ENCODE results near the gene PPP1R11.

Gene PPP1R11

DNA sequence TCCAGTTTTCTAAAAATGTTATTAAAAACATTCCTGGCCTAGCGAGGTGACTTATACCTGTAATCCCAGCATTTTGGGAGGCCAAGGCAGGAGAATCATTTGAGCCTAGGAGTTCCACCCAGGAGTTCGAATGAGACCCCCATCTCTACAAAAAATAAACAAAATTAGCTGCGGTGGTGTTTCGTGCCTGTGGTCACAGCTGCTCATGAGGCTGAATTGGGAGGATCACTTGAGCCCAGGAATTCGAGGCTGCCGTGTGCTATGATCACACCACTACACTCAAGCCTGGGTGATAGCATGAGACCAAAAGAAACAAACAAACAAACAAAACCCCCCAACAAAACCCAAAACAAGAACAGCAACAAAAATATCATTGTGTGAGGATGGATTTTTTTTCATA, 25.8 kb upstream of the PPP1R11 start:
- Histone ChIP-seq H3K27ac (ENCODE audit: low read depth, low read length) (no peak overlapping the region), H3K9me3 (ENCODE audit: control insufficient read depth, insufficient read depth, low read length) (no peaks in the 10 kb centered on the region), H3K9ac (ENCODE audit: low read depth, low read length) (no peak overlapping the region), H3K36me3 (ENCODE audit: control insufficient read depth, insufficient read depth, low read length) (no peaks in the 10 kb centered on the region), H3K4me3 (ENCODE audit: low read depth, low read length) (no peak overlapping the region), H3K4me1 (ENCODE audit: control insufficient read depth, insufficient read depth, low read length) (no peaks in the 10 kb centered on the region), H3K27me3 (ENCODE audit: control insufficient read depth, insufficient read depth, low read length) (no peaks in the 10 kb centered on the region)

DNA sequence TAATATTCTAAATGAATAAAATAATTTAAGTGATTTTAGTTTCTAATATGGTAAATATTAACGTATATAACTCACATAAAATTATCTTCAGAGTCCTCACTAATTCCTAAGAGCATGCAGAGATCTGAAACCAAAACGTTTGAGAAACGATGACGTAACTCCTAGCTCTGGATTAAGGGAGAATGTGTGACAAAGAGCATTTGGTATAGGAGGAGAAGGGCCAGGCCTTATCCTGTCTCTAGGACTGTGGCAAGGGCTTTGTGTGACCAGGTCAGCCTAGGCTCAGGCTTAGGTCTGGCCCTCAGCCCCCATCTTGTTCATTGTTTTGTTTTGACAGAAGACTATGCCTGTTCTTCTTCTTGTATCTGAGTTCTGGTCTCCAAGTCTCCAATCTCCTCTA, 25.2 kb upstream of the PPP1R11 start:
- Histone ChIP-seq H3K27ac (ENCODE audit: low read depth, low read length) (no peak overlapping the region), H3K4me3 (ENCODE audit: low read depth, low read length) (no peak overlapping the region), H3K9ac (ENCODE audit: low read depth, low read length) (no peak overlapping the region), H3K9me3 (ENCODE audit: control insufficient read depth, insufficient read depth, low read length) (no peaks in the 10 kb centered on the region), H3K4me1 (ENCODE audit: control insufficient read depth, insufficient read depth, low read length) (no peaks in the 10 kb centered on the region), H3K36me3 (ENCODE audit: control insufficient read depth, insufficient read depth, low read length) (no peaks in the 10 kb centered on the region), H3K27me3 (ENCODE audit: control insufficient read depth, insufficient read depth, low read length) (no peaks in the 10 kb centered on the region)

DNA sequence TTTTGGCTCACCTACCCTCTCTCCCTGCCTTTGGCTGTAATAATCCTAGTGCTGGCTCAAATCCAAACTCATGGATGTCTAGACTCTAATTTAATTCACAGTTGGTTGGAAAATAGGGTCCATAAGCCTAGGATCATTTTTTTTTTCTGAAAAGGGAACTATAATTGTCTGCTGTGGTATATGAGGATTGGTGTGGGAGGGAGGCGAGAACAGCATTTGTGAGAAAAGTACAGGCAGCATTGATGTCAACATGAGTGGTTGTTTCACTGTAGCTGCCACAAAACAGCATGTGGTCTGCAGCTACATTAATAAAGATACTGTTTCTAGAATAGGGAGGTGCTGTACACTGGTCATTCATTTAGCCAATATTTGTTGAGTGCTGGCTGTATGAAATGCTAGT, 24.5 kb upstream of the PPP1R11 start:
- H3K36me3 ChIP-seq (ENCODE audit: control insufficient read depth, insufficient read depth, low read length), result no peaks in the 10 kb centered on the region
- H3K27ac ChIP-seq (ENCODE audit: low read depth, low read length), result no peak overlapping the region
- no peaks in the 10 kb centered on the region for H3K4me1 ChIP-seq (ENCODE audit: control insufficient read depth, insufficient read depth, low read length)
- H3K9me3 ChIP-seq (ENCODE audit: control insufficient read depth, insufficient read depth, low read length), result no peaks in the 10 kb centered on the region
- no peaks in the 10 kb centered on the region for H3K27me3 ChIP-seq (ENCODE audit: control insufficient read depth, insufficient read depth, low read length)
- H3K4me3 ChIP-seq (ENCODE audit: low read depth, low read length), result no peak overlapping the region
- H3K9ac ChIP-seq (ENCODE audit: low read depth, low read length), result no peak overlapping the region

DNA sequence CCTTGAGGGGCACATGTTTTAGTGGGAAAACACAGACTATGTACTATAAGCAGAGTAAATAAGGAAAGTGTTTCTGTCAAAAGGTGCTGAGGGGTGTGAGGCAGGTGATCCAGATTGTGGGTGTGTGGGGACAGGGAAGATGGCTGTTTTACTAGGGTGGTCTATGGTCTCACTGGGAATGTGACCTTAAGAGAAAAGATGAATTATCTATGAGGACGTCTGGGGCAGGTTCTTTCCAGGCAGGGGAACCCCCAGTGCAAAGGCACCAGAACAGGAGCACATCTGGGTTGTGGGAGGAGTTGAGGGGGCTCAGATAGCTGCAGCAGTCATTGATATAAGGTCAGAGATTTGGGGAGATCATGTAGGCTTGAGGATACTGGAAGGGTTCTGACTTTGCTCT, 24.1 kb upstream of the PPP1R11 start:
- H3K4me1 ChIP-seq (ENCODE audit: control insufficient read depth, insufficient read depth, low read length), result no peaks in the 10 kb centered on the region
- no peak overlapping the region for H3K9ac ChIP-seq (ENCODE audit: low read depth, low read length)
- no peak overlapping the region for H3K4me3 ChIP-seq (ENCODE audit: low read depth, low read length)
- H3K27ac ChIP-seq (ENCODE audit: low read depth, low read length), result no peak overlapping the region
- H3K27me3 ChIP-seq (ENCODE audit: control insufficient read depth, insufficient read depth, low read length), result no peaks in the 10 kb centered on the region
- no peaks in the 10 kb centered on the region for H3K9me3 ChIP-seq (ENCODE audit: control insufficient read depth, insufficient read depth, low read length)
- no peaks in the 10 kb centered on the region for H3K36me3 ChIP-seq (ENCODE audit: control insufficient read depth, insufficient read depth, low read length)

DNA sequence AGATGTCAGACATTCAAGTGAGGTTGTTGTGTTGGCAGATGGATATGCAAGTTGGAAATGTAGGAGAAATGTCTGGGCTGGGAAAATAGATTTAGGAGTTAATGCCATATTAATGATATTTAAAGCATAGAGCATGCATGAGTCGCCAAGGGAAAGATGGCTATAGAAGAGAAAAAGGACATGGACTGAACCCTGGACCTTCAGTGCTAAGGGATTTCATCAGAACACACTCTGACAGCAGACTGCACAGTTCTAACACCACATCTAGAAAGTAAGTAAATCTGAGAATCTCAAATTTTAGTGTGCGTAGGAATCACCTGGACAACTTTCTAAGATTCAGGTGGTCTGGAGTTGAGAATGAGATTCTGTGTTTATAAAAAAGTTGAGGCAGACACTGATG, 23.3 kb upstream of the PPP1R11 start:
- no peak overlapping the region for H3K4me3 ChIP-seq (ENCODE audit: low read depth, low read length)
- no peaks in the 10 kb centered on the region for H3K9me3 ChIP-seq (ENCODE audit: control insufficient read depth, insufficient read depth, low read length)
- H3K36me3 ChIP-seq (ENCODE audit: control insufficient read depth, insufficient read depth, low read length), result no peaks in the 10 kb centered on the region
- H3K9ac ChIP-seq (ENCODE audit: low read depth, low read length), result no peak overlapping the region
- no peaks in the 10 kb centered on the region for H3K4me1 ChIP-seq (ENCODE audit: control insufficient read depth, insufficient read depth, low read length)
- H3K27ac ChIP-seq (ENCODE audit: low read depth, low read length), result no peak overlapping the region
- H3K27me3 ChIP-seq (ENCODE audit: control insufficient read depth, insufficient read depth, low read length), result no peaks in the 10 kb centered on the region

DNA sequence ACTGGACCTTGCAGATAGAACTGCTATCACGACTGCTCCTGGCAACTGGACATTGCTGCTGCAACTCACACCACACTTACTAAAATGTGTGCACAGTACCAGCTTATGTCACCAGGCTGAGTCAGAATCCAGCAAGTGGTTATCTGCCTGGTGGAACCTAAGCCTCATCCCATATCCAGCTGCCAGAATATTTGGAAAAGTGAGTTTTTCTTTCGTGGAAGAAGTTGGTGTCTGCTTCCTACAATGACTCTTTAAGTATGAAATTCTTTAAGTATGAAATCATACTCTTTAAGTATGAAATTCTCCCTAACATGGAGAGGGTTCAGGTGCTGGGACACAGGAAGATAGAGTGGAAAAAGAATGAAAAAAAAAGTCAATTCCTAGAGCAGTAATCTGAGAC, 22.4 kb upstream of the PPP1R11 start:
- H3K36me3 ChIP-seq (ENCODE audit: control insufficient read depth, insufficient read depth, low read length), result no peaks in the 10 kb centered on the region
- H3K9me3 ChIP-seq (ENCODE audit: control insufficient read depth, insufficient read depth, low read length), result no peaks in the 10 kb centered on the region
- H3K4me1 ChIP-seq (ENCODE audit: control insufficient read depth, insufficient read depth, low read length), result no peaks in the 10 kb centered on the region
- H3K27ac ChIP-seq (ENCODE audit: low read depth, low read length), result no peak overlapping the region
- H3K4me3 ChIP-seq (ENCODE audit: low read depth, low read length), result no peak overlapping the region
- H3K27me3 ChIP-seq (ENCODE audit: control insufficient read depth, insufficient read depth, low read length), result no peaks in the 10 kb centered on the region
- H3K9ac ChIP-seq (ENCODE audit: low read depth, low read length), result no peak overlapping the region

DNA sequence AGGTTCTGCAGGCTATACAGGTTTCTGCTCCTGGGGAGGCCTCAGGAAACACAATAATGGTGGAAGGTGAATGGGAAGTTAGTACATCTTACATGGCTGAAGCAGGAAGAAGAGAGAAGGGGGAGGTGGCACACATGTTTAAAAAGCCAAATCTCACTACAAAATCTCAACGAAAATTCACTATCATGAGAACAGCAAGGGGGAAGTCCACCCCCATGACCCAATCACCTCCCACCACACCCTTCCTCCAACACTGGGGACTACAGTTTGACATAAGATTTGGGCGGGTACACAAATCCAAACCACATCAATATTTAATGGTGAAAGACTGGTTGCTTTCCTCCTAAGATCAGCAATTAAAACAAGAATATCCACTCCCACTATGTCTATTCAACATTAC, 19.8 kb upstream of the PPP1R11 start:
- no peaks in the 10 kb centered on the region for H3K4me1 ChIP-seq (ENCODE audit: control insufficient read depth, insufficient read depth, low read length)
- H3K9me3 ChIP-seq (ENCODE audit: control insufficient read depth, insufficient read depth, low read length), result no peaks in the 10 kb centered on the region
- H3K27ac ChIP-seq (ENCODE audit: low read depth, low read length), result no peak overlapping the region
- no peak overlapping the region for H3K9ac ChIP-seq (ENCODE audit: low read depth, low read length)
- no peaks in the 10 kb centered on the region for H3K27me3 ChIP-seq (ENCODE audit: control insufficient read depth, insufficient read depth, low read length)
- H3K4me3 ChIP-seq (ENCODE audit: low read depth, low read length), result no peak overlapping the region
- H3K36me3 ChIP-seq (ENCODE audit: control insufficient read depth, insufficient read depth, low read length), result no peaks in the 10 kb centered on the region

DNA sequence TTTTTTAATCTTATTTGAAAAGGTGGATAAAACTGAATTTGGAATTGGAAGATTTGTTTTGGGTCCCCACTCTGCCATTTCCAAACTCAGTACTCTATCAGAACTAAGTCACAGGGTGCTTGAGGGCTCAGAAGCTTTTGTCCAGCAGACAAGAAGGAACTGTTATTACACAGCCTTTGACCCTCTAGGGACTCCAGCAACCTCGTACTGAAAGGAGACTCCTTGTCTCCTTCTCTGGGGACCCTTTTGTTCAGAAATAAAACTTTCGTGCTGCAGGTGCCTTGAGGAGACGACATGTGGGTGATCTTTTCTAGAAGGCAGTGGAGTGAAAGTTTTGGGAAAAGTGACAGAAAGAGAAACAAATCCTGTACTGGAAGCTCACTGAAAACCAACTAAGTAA, 13.3 kb upstream of the PPP1R11 start:
- Histone ChIP-seq H3K4me1 (ENCODE audit: control insufficient read depth, insufficient read depth, low read length) (no peaks in the 10 kb centered on the region), H3K9me3 (ENCODE audit: control insufficient read depth, insufficient read depth, low read length) (no peaks in the 10 kb centered on the region), H3K27me3 (ENCODE audit: control insufficient read depth, insufficient read depth, low read length) (no peaks in the 10 kb centered on the region), H3K27ac (ENCODE audit: low read depth, low read length) (no peak overlapping the region), H3K9ac (ENCODE audit: low read depth, low read length) (no peak overlapping the region), H3K36me3 (ENCODE audit: control insufficient read depth, insufficient read depth, low read length) (peaks cover 6% of the 10 kb centered on the region; the same call in 1 of the 2 replicates), H3K4me3 (ENCODE audit: low read depth, low read length) (no peak overlapping the region)

DNA sequence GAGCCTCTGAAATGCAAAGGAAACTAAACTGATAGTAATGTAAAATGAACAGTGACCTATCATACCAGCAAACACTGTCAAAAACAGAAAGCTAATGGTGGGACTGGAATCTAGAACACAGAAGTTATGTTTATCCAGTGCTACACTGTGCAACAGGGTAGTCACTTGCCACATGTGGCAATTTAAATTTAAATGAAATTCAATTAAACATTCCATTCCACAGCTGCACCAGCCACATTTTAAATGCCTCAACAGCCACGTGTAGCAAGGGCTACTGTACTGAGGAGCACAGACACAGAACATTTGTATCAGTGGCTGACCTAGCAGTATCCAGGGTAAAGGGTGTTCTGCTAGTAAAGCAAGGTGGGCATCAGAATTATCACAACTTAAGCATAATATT, 11.5 kb upstream of the PPP1R11 start:
- Histone ChIP-seq H3K36me3 (ENCODE audit: control insufficient read depth, insufficient read depth, low read length) (peaks cover 6% of the 10 kb centered on the region; the same call in 1 of the 2 replicates), H3K4me1 (ENCODE audit: control insufficient read depth, insufficient read depth, low read length) (no peaks in the 10 kb centered on the region), H3K27ac (ENCODE audit: low read depth, low read length) (no peak overlapping the region), H3K9me3 (ENCODE audit: control insufficient read depth, insufficient read depth, low read length) (no peaks in the 10 kb centered on the region), H3K4me3 (ENCODE audit: low read depth, low read length) (no peak overlapping the region), H3K9ac (ENCODE audit: low read depth, low read length) (no peak overlapping the region), H3K27me3 (ENCODE audit: control insufficient read depth, insufficient read depth, low read length) (no peaks in the 10 kb centered on the region)

DNA sequence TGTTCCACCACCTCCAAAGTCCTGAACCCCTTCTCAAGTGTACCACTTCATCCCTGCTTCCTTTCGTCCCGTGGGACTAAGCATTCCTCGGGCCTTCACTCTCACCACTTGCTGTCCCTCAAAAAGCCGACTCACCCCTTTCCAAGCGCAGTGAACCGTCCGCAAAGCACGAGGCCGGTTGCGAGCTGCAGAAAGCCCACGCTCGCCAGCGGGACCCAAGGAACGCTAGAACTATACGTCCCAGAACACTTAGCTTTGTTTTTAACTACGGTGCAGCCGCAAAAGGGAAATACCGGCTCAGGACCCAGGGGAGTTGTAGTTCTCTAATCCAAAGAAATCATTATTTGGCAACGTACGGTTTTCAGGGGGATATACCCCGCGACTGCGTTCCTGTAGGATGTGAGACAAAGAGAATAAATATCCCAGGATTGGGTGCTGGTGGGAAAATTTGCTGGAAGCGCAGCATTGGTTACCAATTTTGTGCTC, 6.3 kb upstream of the PPP1R11 start:
- no peaks in the 10 kb centered on the region for H3K27me3 ChIP-seq (ENCODE audit: control insufficient read depth, insufficient read depth, low read length)
- peak overlapping the region; percentile 92 for H3K9ac ChIP-seq (ENCODE audit: low read depth, low read length)
- no peaks in the 10 kb centered on the region for H3K4me1 ChIP-seq (ENCODE audit: control insufficient read depth, insufficient read depth, low read length)
- H3K9me3 ChIP-seq (ENCODE audit: control insufficient read depth, insufficient read depth, low read length), result no peaks in the 10 kb centered on the region
- H3K27ac ChIP-seq (ENCODE audit: low read depth, low read length), result peak overlapping the region; percentile 82
- H3K4me3 ChIP-seq (ENCODE audit: low read depth, low read length), result peak overlapping the region; percentile 92
- peaks cover 13% of the 10 kb centered on the region; the same call in 1 of the 2 replicates for H3K36me3 ChIP-seq (ENCODE audit: control insufficient read depth, insufficient read depth, low read length)

DNA sequence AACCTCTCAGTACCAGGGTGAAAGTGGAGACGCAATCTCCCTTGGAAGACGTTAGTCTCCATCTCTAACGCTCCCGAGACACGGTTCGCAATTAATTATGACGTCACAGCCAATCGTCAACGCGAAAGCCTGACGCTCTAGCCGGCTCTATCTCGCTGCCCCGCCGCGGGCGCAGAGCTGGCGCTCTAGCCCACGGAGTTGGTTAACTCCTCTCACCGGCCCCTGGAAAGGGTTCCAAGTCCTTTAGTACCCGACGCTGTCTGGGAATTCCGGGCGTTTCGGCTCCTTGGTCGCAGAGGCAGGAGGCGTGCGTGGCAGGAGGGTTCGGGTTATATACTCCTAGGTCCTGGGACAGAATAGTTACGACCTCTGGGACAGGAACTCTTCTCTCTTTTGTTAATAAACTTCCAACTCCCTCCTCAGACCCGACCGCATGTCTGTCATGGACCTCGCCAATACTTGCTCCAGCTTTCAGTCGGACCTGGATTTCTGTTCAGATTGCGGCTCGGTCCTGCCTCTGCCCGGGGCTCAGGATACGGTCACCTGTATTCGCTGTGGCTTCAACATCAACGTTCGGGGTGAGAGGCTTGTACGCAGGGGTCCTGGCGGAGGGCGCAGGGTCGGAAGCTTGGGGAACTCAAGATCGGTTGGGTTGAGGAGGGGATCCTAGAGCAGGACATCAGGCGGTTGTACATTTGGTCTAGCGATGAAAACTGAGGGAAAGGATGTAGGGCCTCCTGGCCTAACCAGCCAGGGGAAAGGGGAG, 5.7 kb upstream of the PPP1R11 start, which contains the start of gene POLR1H:
Gene POLR1H, plus strand, starts transcription at position 174 of the 766 bp plus-strand sequence. Its CDS starts 260 bp downstream, at position 434.
- H3K36me3 ChIP-seq (ENCODE audit: control insufficient read depth, insufficient read depth, low read length), result peaks cover 13% of the 10 kb centered on the region; the same call in 1 of the 2 replicates
- H3K9me3 ChIP-seq (ENCODE audit: control insufficient read depth, insufficient read depth, low read length), result no peaks in the 10 kb centered on the region
- H3K27ac ChIP-seq (ENCODE audit: low read depth, low read length), result peak within 1 kb of the TSS; percentile 82
- H3K4me1 ChIP-seq (ENCODE audit: control insufficient read depth, insufficient read depth, low read length), result peaks cover 4% of the 10 kb centered on the region; the same call in 1 of the 2 replicates
- H3K27me3 ChIP-seq (ENCODE audit: control insufficient read depth, insufficient read depth, low read length), result no peaks in the 10 kb centered on the region
- peak within 1 kb of the TSS; percentile 92 for H3K9ac ChIP-seq (ENCODE audit: low read depth, low read length)
- peak within 1 kb of the TSS; percentile 92 for H3K4me3 ChIP-seq (ENCODE audit: low read depth, low read length)

All from HUES48 (cell line).